Measurements from ENCODE around the gene ARHGAP15. TPM values are rescaled to one million over a fixed set of nuclear protein-coding genes. Genes with fewer than 3 reads are reported as not detected.

ARHGAP15 gene
- polyA plus RNA-seq, 2 of the 4 experiments (the other 2 are of a cell fraction) = 0.34 TPM; not detected in 1

GRCh38 chr2:143629340-143629739 is 500.1 kb downstream of the ARHGAP15 start:
- ChIA-PET CTCF (no interaction called here), POLR2A (no interaction called here)
- DNase-seq (ENCODE audit: low read depth in 1 of 2, low spot score in 1 of 2) = no peak
- H3K4me3 ChIP-seq = no peak overlapping the region
- FAIRE-seq = no peak
- no peaks in the 10 kb centered on the region for H3K4me1 ChIP-seq
- no peaks in the 10 kb centered on the region for H3K9me3 ChIP-seq
- TF ChIP-seq, protein P1, sequence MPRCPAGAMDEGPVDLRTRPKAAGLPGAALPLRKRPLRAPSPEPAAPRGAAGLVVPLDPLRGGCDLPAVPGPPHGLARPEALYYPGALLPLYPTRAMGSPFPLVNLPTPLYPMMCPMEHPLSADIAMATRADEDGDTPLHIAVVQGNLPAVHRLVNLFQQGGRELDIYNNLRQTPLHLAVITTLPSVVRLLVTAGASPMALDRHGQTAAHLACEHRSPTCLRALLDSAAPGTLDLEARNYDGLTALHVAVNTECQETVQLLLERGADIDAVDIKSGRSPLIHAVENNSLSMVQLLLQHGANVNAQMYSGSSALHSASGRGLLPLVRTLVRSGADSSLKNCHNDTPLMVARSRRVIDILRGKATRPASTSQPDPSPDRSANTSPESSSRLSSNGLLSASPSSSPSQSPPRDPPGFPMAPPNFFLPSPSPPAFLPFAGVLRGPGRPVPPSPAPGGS (IDR thresholded peaks at IDR 0.05) = no peak
- TF ChIP-seq, protein P2, sequence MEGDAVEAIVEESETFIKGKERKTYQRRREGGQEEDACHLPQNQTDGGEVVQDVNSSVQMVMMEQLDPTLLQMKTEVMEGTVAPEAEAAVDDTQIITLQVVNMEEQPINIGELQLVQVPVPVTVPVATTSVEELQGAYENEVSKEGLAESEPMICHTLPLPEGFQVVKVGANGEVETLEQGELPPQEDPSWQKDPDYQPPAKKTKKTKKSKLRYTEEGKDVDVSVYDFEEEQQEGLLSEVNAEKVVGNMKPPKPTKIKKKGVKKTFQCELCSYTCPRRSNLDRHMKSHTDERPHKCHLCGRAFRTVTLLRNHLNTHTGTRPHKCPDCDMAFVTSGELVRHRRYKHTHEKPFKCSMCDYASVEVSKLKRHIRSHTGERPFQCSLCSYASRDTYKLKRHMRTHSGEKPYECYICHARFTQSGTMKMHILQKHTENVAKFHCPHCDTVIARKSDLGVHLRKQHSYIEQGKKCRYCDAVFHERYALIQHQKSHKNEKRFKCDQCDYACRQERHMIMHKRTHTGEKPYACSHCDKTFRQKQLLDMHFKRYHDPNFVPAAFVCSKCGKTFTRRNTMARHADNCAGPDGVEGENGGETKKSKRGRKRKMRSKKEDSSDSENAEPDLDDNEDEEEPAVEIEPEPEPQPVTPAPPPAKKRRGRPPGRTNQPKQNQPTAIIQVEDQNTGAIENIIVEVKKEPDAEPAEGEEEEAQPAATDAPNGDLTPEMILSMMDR (IDR thresholded peaks at IDR 0.05) = no peak
- TF ChIP-seq HOXB13 (CRISPR knock-in tag; IDR thresholded peaks at IDR 0.05; ENCODE audit: low read depth) = no peak
- TF ChIP-seq NPAS2 (CRISPR knock-in tag; IDR thresholded peaks at IDR 0.05; ENCODE audit: borderline replicate concordance) = no peak
- TF ChIP-seq, protein P3, sequence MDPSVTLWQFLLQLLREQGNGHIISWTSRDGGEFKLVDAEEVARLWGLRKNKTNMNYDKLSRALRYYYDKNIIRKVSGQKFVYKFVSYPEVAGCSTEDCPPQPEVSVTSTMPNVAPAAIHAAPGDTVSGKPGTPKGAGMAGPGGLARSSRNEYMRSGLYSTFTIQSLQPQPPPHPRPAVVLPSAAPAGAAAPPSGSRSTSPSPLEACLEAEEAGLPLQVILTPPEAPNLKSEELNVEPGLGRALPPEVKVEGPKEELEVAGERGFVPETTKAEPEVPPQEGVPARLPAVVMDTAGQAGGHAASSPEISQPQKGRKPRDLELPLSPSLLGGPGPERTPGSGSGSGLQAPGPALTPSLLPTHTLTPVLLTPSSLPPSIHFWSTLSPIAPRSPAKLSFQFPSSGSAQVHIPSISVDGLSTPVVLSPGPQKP (IDR thresholded peaks at IDR 0.05; ENCODE audit: low read depth, low read length) = no peak
- H3K27ac ChIP-seq = no peak overlapping the region
- no peak for ATAC-seq
- no peak overlapping the region for H3K4me2 ChIP-seq

- Histone ChIP-seq H3K4me2 (no peak overlapping the region), H3K27ac (no peak overlapping the region), H3K4me1 (no peaks in the 10 kb centered on the region), H3K4me3 (no peak overlapping the region), H3K9me3 (no peaks in the 10 kb centered on the region; the same call in 2 of the 3 replicates)
- 43% methylated on average over 3 of the region's 3 CpGs for WGBS (ENCODE audit: missing lambda C conversion rate)
- ChIA-PET CTCF (no interaction called here), POLR2A (no interaction called here)
- no peak for DNase-seq (ENCODE audit: low read depth in 1 of 2, low spot score in 1 of 2)
- no peak for ATAC-seq
- no peak for TF ChIP-seq RCOR1 (IDR thresholded peaks at IDR 0.05; ENCODE audit: low read depth, low read length)
- TF ChIP-seq, protein P2 (IDR thresholded peaks at IDR 0.05) = no peak
- no peak for FAIRE-seq
These were observed 503.6 kb downstream of the ARHGAP15 start for GRCh38 chr2:143632751-143633374.

DNA sequence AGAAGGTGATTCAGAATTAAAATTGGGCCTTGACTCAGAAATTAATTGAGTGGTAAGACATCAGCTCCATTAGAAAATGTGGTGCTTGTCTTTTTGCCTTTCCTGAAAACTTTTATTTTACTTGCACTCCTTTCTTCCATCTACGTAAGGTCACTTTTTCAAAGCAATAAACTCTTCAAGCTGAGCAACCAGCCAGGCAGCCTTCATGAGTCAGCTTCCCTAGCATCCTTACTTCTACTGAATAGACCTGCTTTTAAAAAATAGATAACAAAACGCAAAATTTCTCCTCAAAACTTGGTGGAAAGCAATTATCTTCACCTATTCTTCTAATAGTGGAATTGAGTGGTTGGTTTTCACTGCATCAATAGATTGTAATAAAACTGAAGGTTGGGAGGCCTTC is 504.2 kb downstream of the ARHGAP15 start:
- TF ChIP-seq HOXA7 (CRISPR knock-in tag; IDR thresholded peaks at IDR 0.05) (no peak), GATA3 (IDR thresholded peaks at IDR 0.05; ENCODE audit: borderline replicate concordance) (no peak), CEBPB (IDR thresholded peaks at IDR 0.05) (no peak), BHLHE40 (IDR thresholded peaks at IDR 0.05; ENCODE audit: low read depth, low read length) (no peak), EHMT2 (IDR thresholded peaks at IDR 0.05; ENCODE audit: low read depth) (no peak), NFE2L2 (conservative IDR thresholded peaks at IDR 0.05; ENCODE audit: low read length) (no peak), POLR2A (IDR thresholded peaks at IDR 0.05; ENCODE audit: low read length) (no peak), MYC (IDR thresholded peaks at IDR 0.05; ENCODE audit: borderline replicate concordance, low read length) (no peak), HMGXB4 (CRISPR knock-in tag; IDR thresholded peaks at IDR 0.05; ENCODE audit: borderline replicate concordance) (no peak), ZC3H11A (IDR thresholded peaks at IDR 0.05) (no peak), FOXS1 (CRISPR knock-in tag; IDR thresholded peaks at IDR 0.05) (no peak), RARB (CRISPR knock-in tag; IDR thresholded peaks at IDR 0.05) (no peak), HES2 (IDR thresholded peaks at IDR 0.05) (no peak), MAZ (IDR thresholded peaks at IDR 0.05; ENCODE audit: borderline replicate concordance, low read depth, low read length) (no peak), NR3C1 (IDR thresholded peaks at IDR 0.05) (no peak), TFCP2L1 (CRISPR knock-in tag; IDR thresholded peaks at IDR 0.05) (no peak), RCOR1 (IDR thresholded peaks at IDR 0.05; ENCODE audit: low read depth, low read length) (no peak), RNF2 (IDR thresholded peaks at IDR 0.05; ENCODE audit: borderline replicate concordance, low read depth) (no peak), ZNF302 (CRISPR knock-in tag; IDR thresholded peaks at IDR 0.05) (no peak)
- H3K27ac ChIP-seq = no peak overlapping the region
- DNase-seq (ENCODE audit: low read depth in 1 of 2, low spot score in 1 of 2) = no peak
- no peaks in the 10 kb centered on the region; the same call in 2 of the 3 replicates for H3K9me3 ChIP-seq
- POLR2A ChIA-PET = no interaction called here
- FAIRE-seq = no peak
- CTCF ChIA-PET = no interaction called here
- no peaks in the 10 kb centered on the region for H3K4me1 ChIP-seq
- WGBS (ENCODE audit: missing lambda C conversion rate) = 0% methylated on average over 2 of the region's 2 CpGs
- H3K4me3 ChIP-seq = no peak overlapping the region
- no peak for ATAC-seq
- H3K4me2 ChIP-seq = no peak overlapping the region

Data from A549 (cell line).